Fibroblast of lung (primary cell): ENCODE measurements around the gene PCDHGB2. TPM values are rescaled to one million over a fixed set of nuclear protein-coding genes. Genes with fewer than 3 reads are reported as not detected.
A peak's percentile ranks its signal among the peaks of the same experiment; 100 is the strongest.

Experiments
- DNase-seq, 2 donors: peaks; one replicate each; pipeline versions ENCODE4 v3.0.0 to v3.0.0-alpha.2; 2010; ENCODE audit warnings: low read depth in 2 of 2
- H2AFZ ChIP-seq: 2 replicates; pipeline ENCODE4 v1.5.1; 2012; ENCODE audit warnings: low read length, control low read depth, inconsistent platforms
- H3K27ac ChIP-seq: 2 replicates; pipeline ENCODE4 v1.5.1; 2011; ENCODE audit warnings: low read length, control low read depth; ENCODE audit not compliant: insufficient read depth
- H3K27me3 ChIP-seq: 2 replicates; pipeline ENCODE4 v1.5.1; 2011; ENCODE audit warnings: mild to moderate bottlenecking, low read length; ENCODE audit not compliant: control insufficient read depth, insufficient read depth
- H3K36me3 ChIP-seq: 2 replicates; pipeline ENCODE4 v1.5.1; 2011; ENCODE audit warnings: low read length; ENCODE audit not compliant: control insufficient read depth, insufficient read depth
- H3K4me1 ChIP-seq: 2 replicates; pipeline ENCODE4 v1.5.1; 2011; ENCODE audit warnings: low read length; ENCODE audit not compliant: control insufficient read depth, insufficient read depth; ENCODE audit errors: extremely low read depth
- H3K4me2 ChIP-seq: 2 replicates; pipeline ENCODE4 v1.5.1; 2011; ENCODE audit warnings: low read length, control low read depth; ENCODE audit not compliant: insufficient read depth; ENCODE audit errors: extremely low read depth
- H3K4me3 ChIP-seq, 4 experiments: fragments of 200-600 bp in 1 of 4; sonication (generic) in 1 of 4; replicated peaks in 1 of 4; 2 replicates each; pipeline ENCODE4 v1.5.1; 2011 to 2016; ENCODE audit warnings: low read length in 4 of 4, low read depth in 3 of 4, mild to moderate bottlenecking in 3 of 4, control low read depth in 2 of 4, inconsistent platforms in 1 of 4, mixed read lengths in 1 of 4; ENCODE audit not compliant: insufficient read depth in 1 of 4; ENCODE audit errors: control extremely low read depth in 1 of 4
- H3K79me2 ChIP-seq: 2 replicates; pipeline ENCODE4 v1.5.1; 2012; ENCODE audit warnings: mild to moderate bottlenecking, low read length, inconsistent platforms; ENCODE audit not compliant: control insufficient read depth, insufficient read depth
- H3K9ac ChIP-seq: 2 replicates; pipeline ENCODE4 v1.5.1; 2011; ENCODE audit warnings: mild to moderate bottlenecking, low read length, control low read depth; ENCODE audit not compliant: insufficient read depth
- H3K9me3 ChIP-seq: 2 replicates; pipeline ENCODE4 v1.5.1; 2012; ENCODE audit warnings: low read depth, low read length; ENCODE audit not compliant: control insufficient read depth, insufficient read depth
- H4K20me1 ChIP-seq: 2 replicates; pipeline ENCODE4 v1.5.1; 2011; ENCODE audit warnings: low read length; ENCODE audit not compliant: control insufficient read depth, insufficient read depth; ENCODE audit errors: extremely low read depth
- CTCF ChIP-seq, 2 donors: IDR thresholded peaks in 1 of 2; conservative IDR thresholded peaks in 1 of 2; 1 replicate in 1 of 2; 2 replicates in 1 of 2; pipeline ENCODE4 v1.5.1; 2011 to 2012; ENCODE audit warnings: low read length in 2 of 2, control low read depth in 1 of 2, inconsistent platforms in 1 of 2, low read depth in 1 of 2, mild to moderate bottlenecking in 1 of 2
- EZH2 ChIP-seq: IDR thresholded peaks from 2 replicates; pipeline ENCODE4 v1.5.1; 2012; ENCODE audit warnings: low read length, control low read depth, mild to moderate bottlenecking; ENCODE audit errors: missing control alignments
- polyA plus RNA-seq, 2 donors: library from polyadenylated mRNA; depleted of rRNA in 1 of 2; stranded (reverse) in 1 of 2; unstranded in 1 of 2; fragments of >200 nt; gene quantifications; 2 replicates each; pipeline ENCODE4 v1.2.1, GENCODE V29; 2011 to 2012; ENCODE audit warnings: missing spikeins in 1 of 2
- total RNA-seq: library from RNA; depleted of rRNA; stranded (reverse); fragments of >200 nt; gene quantifications from 2 replicates; pipeline ENCODE4 v1.2.1, GENCODE V29; 2014

The PCDHGB2 gene
- total and polyA plus RNA-seq, 2 donors (not counting 1 experiment from before 2014, with no cell fraction given): 4.6 to 5.7 TPM

GRCh38 chr5:141322261-141322660 is 37.5 kb upstream of the PCDHGB2 start:
- Histone ChIP-seq H3K9ac (no peak overlapping the region), H3K27me3 (no peaks in the 10 kb centered on the region), H4K20me1 (no peaks in the 10 kb centered on the region)

GRCh38 chr5:141326088-141326854 is 33.5 kb upstream of the PCDHGB2 start:
- no peaks in the 10 kb centered on the region for H3K4me1 ChIP-seq

More at GRCh38 chr5:141322261-141322660, 37.5 kb upstream of the PCDHGB2 start:
- Histone ChIP-seq H3K4me3 (no peak overlapping the region), H3K27ac (no peak overlapping the region), H3K36me3 (peaks cover 5% of the 10 kb centered on the region), H3K4me2 (no peak overlapping the region), H3K79me2 (peaks cover 23% of the 10 kb centered on the region), H3K9me3 (peaks cover 12% of the 10 kb centered on the region), H3K4me1 (no peaks in the 10 kb centered on the region), H2AFZ (no peak overlapping the region)
- no peak for TF ChIP-seq EZH2
- TF ChIP-seq CTCF (conservative IDR thresholded peaks at IDR 0.05 in 1 of 2, IDR thresholded peaks at IDR 0.05 in 1 of 2; ENCODE audit: low read depth in 1 of 2, low read length in 2 of 2): no peak
- DNase-seq: no peak

GRCh38 chr5:141328231-141328630 is 31.6 kb upstream of the PCDHGB2 start:
- Histone ChIP-seq H3K4me3 (no peak overlapping the region), H4K20me1 (no peaks in the 10 kb centered on the region), H3K9me3 (no peaks in the 10 kb centered on the region), H3K9ac (no peak overlapping the region), H2AFZ (no peak overlapping the region), H3K4me2 (no peak overlapping the region), H3K4me1 (no peaks in the 10 kb centered on the region), H3K27me3 (no peaks in the 10 kb centered on the region), H3K36me3 (no peaks in the 10 kb centered on the region), H3K27ac (no peak overlapping the region), H3K79me2 (no peaks in the 10 kb centered on the region)
- no peak for DNase-seq
- TF ChIP-seq CTCF (conservative IDR thresholded peaks at IDR 0.05 in 1 of 2, IDR thresholded peaks at IDR 0.05 in 1 of 2; ENCODE audit: low read depth in 1 of 2, low read length in 2 of 2): no peak
- TF ChIP-seq EZH2: no peak

More at GRCh38 chr5:141326088-141326854, 33.5 kb upstream of the PCDHGB2 start:
- Histone ChIP-seq H3K4me3 (peak overlapping the region; percentile 24 to 80 (median 54)), H3K27me3 (no peaks in the 10 kb centered on the region), H4K20me1 (no peaks in the 10 kb centered on the region), H3K4me2 (peak overlapping the region; percentile 73), H3K36me3 (no peaks in the 10 kb centered on the region), H3K9ac (peak overlapping the region; percentile 41), H2AFZ (peak overlapping the region; percentile 75), H3K9me3 (no peaks in the 10 kb centered on the region), H3K27ac (peak overlapping the region; percentile 13), H3K79me2 (no peaks in the 10 kb centered on the region)
- TF ChIP-seq CTCF (conservative IDR thresholded peaks at IDR 0.05 in 1 of 2, IDR thresholded peaks at IDR 0.05 in 1 of 2; ENCODE audit: low read depth in 1 of 2, low read length in 2 of 2) (peak; percentile 77 to 80), EZH2 (no peak)
- peak; percentile 77 to 78 for DNase-seq
